GM12878 (cell line): Measurements from ENCODE around the gene EEF1G. TPM values are rescaled to one million over a fixed set of nuclear protein-coding genes. Genes with fewer than 3 reads are reported as not detected.

Source experiments
- BCLAF1 ChIP-seq: fragments of 450-650 bp; IDR thresholded peaks from 2 replicates; pipeline ENCODE4 v1.6.1; 2017; ENCODE audit warnings: antibody characterized with exemption, mild to moderate bottlenecking, moderate library complexity
- CBX5 ChIP-seq: sonication (generic); IDR thresholded peaks from 2 replicates; pipeline ENCODE4 v1.6.1; 2016; ENCODE audit warnings: low read depth, moderate library complexity, mild to moderate bottlenecking, inconsistent platforms
- CHD4 ChIP-seq: fragments of 200-600 bp; sonication (generic); IDR thresholded peaks from 2 replicates; pipeline ENCODE4 v1.6.1; 2016; ENCODE audit warnings: mild to moderate bottlenecking
- E4F1 ChIP-seq: fragments of 450-650 bp; IDR thresholded peaks from 2 replicates; pipeline ENCODE4 v1.6.1; 2018; ENCODE audit warnings: borderline replicate concordance, mild to moderate bottlenecking; ENCODE audit not compliant: partially characterized antibody
- FOS ChIP-seq: IDR thresholded peaks from 3 replicates; pipeline ENCODE4 v1.6.1; 2011; ENCODE audit warnings: borderline replicate concordance; ENCODE audit not compliant: insufficient read length; ENCODE audit errors: extremely low read depth
- GABPA ChIP-seq: IDR thresholded peaks from 2 replicates; pipeline ENCODE4 v1.6.1; 2014; ENCODE audit warnings: antibody characterized with exemption, low read depth, mild to moderate bottlenecking, inconsistent platforms
- KLF5 ChIP-seq: fragments of 450-650 bp; IDR thresholded peaks from 2 replicates; pipeline ENCODE4 v1.6.1; 2014; ENCODE audit warnings: mild to moderate bottlenecking; ENCODE audit not compliant: partially characterized antibody
- MYC ChIP-seq: IDR thresholded peaks from 2 replicates; pipeline ENCODE4 v1.6.1; 2011; ENCODE audit warnings: mild to moderate bottlenecking, low read length, moderate library complexity, inconsistent platforms; ENCODE audit not compliant: insufficient read depth, insufficient replicate concordance, insufficient read length, severe bottlenecking
- NR2F1 ChIP-seq: fragments of 450-650 bp; conservative IDR thresholded peaks from 2 replicates; pipeline ENCODE4 v1.6.1; 2017; ENCODE audit warnings: mild to moderate bottlenecking
- POLR2A ChIP-seq: IDR thresholded peaks from 2 replicates; pipeline ENCODE4 v1.6.1; 2011; ENCODE audit warnings: low read depth, mild to moderate bottlenecking, low read length
- PRDM15 ChIP-seq: fragments of 450-650 bp; formaldehyde crosslinking; IDR thresholded peaks from 2 replicates; pipeline ENCODE4 v1.4.0; 2020; ENCODE audit warnings: mild to moderate bottlenecking, moderate library complexity
- RB1 ChIP-seq: fragments of 450-650 bp; formaldehyde crosslinking; IDR thresholded peaks from 2 replicates; pipeline ENCODE4 v1.6.1; 2017; ENCODE audit warnings: mild to moderate bottlenecking, borderline replicate concordance
- SPI1 ChIP-seq: IDR thresholded peaks from 2 replicates; pipeline ENCODE4 v1.6.1; 2011; ENCODE audit warnings: low read depth, mild to moderate bottlenecking, low read length, moderate library complexity, borderline replicate concordance; ENCODE audit not compliant: insufficient read depth
- ZNF622 ChIP-seq: fragments of 450-650 bp; IDR thresholded peaks from 2 replicates; pipeline ENCODE4 v1.6.1; 2017; ENCODE audit warnings: mild to moderate bottlenecking, inconsistent platforms
- polyA plus RNA-seq, 11 experiments: library from polyadenylated mRNA; depleted of rRNA in 4 of 11; unstranded in 6 of 11; stranded (reverse) in 5 of 11; fragments of >200 nt; fragmentation: Nextera tagmentation in 4 of 11; fragmentation: Illumina TruSeq in 1 of 11; extraction: Ambion mirVana in 4 of 11; extraction: Trizol in 1 of 11; gene quantifications; 1 replicate in 1 of 11; 2 replicates in 10 of 11; pipeline versions ENCODE4 v1.2.1 to v1.2.3, GENCODE V29; 2011 to 2016; ENCODE audit warnings: inconsistent platforms in 2 of 11, missing spikeins in 2 of 11, low read depth in 1 of 11
- total RNA-seq, 4 experiments: library from RNA; depleted of rRNA in 3 of 4; stranded (reverse); fragments of >200 nt in 3 of 4; fragmentation: Illumina TruSeq in 1 of 4; extraction: Trizol in 1 of 4; gene quantifications; 2 replicates each; pipeline versions ENCODE4 v1.2.1 to v1.2.3, GENCODE V29; 2013 to 2021
- TF ChIP-seq, protein P1 (sequence below): IDR thresholded peaks from 2 replicates; pipeline ENCODE4 v1.6.1; 2012; ENCODE audit warnings: low read depth, low read length, improper control_type of control experiment

Gene EEF1G
- total and polyA plus RNA-seq, 10 of the 15 experiments (the other 5 are each of a cell fraction or from before 2014, with no cell fraction given), result 850 to 2,739 (median 2,277) TPM

- TF ChIP-seq MYC, result no peak
- TF ChIP-seq PRDM15 (CRISPR knock-in tag), result no peak
- peak; percentile 99 for TF ChIP-seq GABPA
- no peak for TF ChIP-seq ZNF622
- peak; percentile 67 for TF ChIP-seq NR2F1
- TF ChIP-seq BCLAF1, result no peak
- peak; percentile 89; the same call in 1 of the 2 replicates for TF ChIP-seq RB1
- TF ChIP-seq CBX5, result 0 out of 2 replicates have a peak, but pooled peaks have one; percentile 80
- 0 out of 2 replicates have a peak, but pooled peaks have one; percentile 22 for TF ChIP-seq SPI1
- peak; percentile 97 for TF ChIP-seq POLR2A
- no peak for TF ChIP-seq CHD4
- TF ChIP-seq, protein P1, sequence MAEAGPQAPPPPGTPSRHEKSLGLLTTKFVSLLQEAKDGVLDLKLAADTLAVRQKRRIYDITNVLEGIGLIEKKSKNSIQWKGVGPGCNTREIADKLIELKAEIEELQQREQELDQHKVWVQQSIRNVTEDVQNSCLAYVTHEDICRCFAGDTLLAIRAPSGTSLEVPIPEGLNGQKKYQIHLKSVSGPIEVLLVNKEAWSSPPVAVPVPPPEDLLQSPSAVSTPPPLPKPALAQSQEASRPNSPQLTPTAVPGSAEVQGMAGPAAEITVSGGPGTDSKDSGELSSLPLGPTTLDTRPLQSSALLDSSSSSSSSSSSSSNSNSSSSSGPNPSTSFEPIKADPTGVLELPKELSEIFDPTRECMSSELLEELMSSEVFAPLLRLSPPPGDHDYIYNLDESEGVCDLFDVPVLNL, result no peak
- peak; percentile 30 for TF ChIP-seq FOS
- TF ChIP-seq E4F1, result peak; percentile 93
- peak; percentile 68 for TF ChIP-seq KLF5
Measured at GRCh38 chr11:62591448-62592145, 17.9 kb upstream of the EEF1G start, which contains the start of gene TUT1 (continued).
